Lung microvascular endothelial cell (primary cell): Measurements from ENCODE around the gene MAPK8. TPM values are rescaled to one million over a fixed set of nuclear protein-coding genes. Genes with fewer than 3 reads are reported as not detected.
"Not testable (repeated sequence)": the region's sequence is repeated elsewhere in the genome, so short reads cannot be mapped to it uniquely, and the experiment has no call there.

ENCODE experiments used
- DNase-seq, 2 donors: peaks; one replicate each; pipeline versions ENCODE4 v3.0.0 to v3.0.0-alpha.2; 2010; ENCODE audit warnings: low read depth in 2 of 2
- total RNA-seq: library from RNA; depleted of rRNA; stranded (reverse); fragments of >200 nt; gene quantifications from 2 replicates; pipeline ENCODE4 v1.2.1, GENCODE V29; 2014

Gene MAPK8
- total RNA-seq, 1 donor from 2014 or later, result 37.3 TPM

DNA sequence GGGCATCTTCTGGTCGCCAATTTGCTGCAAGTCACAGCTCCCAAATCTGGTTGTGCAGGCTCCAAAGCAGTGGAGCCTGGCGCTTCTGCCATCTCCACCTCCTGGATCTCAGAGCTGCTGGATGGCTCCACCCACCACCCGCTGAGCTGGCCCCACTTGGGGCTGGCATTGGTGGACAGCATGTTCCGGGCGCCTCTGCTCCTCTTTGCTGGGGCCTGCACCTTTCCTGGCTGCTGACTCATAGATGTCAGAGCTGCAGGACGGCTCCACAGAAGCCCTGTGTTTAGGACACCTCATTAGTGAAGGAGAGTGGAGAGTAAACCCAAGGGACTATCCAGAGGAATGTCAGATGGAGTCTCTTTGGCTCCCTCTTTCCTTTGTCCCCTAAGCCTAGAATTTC is 27.4 kb downstream of the MAPK8 start:
- peak in 1 of 2 donors; percentile 30 for DNase-seq

DNA sequence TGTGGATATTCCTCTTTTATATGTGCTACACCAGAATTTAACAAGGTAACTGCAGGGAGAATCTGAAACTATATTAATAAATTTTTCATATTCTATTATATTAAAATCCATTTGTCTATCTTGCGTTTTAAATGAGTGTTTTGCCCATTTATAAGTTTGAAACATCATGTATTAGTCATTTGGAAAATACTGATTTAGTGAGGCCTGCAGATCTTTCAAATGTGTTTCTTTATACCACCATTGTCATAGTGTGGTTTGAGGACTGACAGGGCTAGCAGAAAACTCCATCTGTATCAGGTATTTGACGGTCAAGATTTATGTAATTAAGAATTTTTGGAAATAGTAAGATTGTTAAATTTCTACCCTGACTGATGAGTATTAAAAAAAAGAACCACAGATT is 29.3 kb downstream of the MAPK8 start:
- no peak for DNase-seq

DNA sequence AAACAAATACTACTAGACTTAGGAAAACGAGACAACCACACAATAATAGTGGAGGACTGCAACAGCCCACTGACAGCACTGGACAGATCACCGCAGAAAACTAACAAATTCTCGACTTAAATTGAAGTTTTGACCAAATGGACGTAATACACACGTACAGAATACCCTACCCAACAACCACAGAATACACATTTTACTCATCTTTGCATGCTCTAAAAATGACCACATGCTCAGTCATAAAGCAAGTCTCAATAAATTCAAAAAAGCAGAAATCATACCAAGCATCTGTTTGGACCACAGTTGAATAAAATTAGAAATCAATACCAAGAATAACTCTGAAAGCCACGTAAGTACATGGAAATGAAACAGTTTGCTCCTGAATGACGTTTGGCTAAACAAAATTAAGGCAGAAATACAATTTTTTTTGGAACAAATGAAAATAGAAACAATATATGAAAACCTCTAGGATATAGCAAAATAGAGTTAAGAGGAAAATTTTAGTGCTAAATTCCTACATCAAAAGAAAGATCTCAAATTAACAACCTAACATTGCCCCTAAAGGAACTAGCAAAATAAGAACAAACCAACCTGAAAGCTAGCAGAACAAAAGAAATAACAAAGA is 30.6 kb downstream of the MAPK8 start:
- no peak for DNase-seq

DNA sequence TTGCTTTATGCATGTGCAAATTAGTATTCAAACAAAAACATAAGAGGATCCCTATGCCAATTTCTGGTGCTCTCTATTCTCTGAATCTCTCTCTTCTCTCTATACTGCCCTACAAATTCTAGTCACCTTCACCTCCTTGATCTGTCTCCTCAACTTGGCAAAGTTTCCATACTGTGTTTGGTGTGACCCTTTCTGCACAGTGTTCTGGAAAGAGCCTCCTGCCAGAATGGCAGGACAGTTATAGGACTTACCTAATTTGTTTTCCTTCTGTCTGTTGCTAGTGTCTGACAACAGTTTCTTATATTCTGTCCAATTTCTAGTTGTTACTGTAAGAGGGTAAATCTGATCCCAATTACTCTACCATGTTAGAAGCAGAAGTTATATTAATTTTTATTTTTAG is 34.3 kb downstream of the MAPK8 start:
- no peak for DNase-seq

DNA sequence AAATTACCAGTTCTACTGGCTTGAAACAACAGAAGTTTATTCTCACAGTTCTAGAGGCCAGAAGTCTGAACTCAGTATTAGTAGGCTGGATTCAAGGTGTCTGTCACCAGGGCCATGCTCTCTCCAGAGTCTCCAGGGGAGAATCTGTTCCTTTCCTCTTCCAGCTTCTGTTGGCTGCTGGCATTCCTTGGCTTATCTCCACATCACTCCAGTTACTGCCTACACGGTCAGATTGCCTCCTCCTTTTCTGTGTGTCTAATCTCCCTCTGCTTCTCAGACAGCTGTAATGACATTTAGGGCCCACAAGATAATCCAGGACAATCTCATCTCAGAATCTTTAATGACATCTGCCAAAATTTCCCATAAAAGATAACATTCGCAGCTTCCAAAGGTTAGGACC is 36.6 kb downstream of the MAPK8 start:
- DNase-seq, result no peak

DNA sequence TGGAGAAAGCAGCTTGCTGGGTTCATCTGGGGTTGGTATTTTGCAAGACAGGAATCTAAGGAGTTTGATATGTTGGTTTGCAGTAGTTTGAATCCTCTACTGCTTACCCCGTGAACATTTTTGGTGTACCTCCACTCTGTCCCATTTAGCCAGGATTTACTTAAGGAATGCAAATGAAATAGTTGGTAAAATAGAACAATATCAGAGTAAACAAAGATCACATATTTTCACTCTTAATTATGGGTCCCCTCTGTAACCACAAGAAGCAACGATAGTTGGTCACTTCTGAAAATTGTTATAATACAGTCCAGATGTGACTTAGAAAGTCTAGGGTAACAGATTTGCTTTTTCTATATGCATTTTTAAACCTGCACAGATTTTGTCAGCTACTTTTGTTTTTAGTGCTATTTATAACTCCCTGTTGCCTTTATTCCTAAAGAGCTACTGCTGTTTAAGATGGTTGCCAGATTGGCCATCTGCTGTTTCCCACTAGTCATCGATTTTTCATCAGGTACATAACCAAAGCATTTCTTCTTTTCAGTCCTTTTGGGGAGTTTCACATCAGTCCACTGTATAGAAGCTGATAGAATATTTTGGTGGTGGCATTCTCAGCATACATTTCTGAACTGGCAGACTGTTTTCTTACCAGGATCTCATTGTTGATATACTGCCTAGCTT is 37.6 kb downstream of the MAPK8 start:
- DNase-seq, result no peak

DNA sequence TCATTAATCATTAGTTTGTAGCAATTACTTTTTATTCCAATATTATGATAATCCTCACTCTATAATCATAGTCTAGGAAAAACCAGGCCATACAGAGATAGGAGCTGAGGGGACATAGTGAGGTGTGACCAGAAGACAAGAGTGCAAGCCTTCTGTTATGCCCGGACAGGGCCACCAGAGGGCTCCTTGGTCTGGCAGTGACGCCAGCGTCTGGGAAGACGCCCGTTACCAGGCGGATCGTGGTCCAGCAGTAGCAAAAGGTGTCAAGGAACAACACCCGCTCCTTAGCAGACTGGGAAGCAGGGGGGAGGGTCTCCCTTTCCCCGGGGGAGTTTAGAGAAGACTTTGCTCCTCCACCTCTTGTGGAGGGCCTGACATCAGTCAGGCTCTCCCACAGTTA is 39.8 kb downstream of the MAPK8 start:
- not testable (repeated sequence) for DNase-seq

DNA sequence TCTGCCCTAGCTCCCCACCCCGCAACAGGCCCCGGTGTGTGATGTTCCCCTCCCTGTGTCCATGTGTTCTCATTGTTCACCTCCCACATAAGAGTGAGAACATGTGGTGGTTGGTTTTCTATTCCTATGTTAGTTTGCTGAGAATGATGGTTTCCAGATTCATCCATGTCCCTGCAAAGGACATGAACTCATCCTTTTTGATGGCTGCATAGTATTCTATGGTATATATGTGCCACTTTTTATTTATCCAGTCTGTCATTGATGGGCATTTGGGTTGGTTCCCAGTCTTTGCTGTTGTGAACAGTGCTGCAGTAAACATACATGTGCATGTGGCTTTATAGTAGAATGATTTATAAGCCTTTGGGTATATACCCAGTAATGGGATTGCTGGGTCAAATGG is 41.1 kb downstream of the MAPK8 start:
- not testable (repeated sequence) for DNase-seq

DNA sequence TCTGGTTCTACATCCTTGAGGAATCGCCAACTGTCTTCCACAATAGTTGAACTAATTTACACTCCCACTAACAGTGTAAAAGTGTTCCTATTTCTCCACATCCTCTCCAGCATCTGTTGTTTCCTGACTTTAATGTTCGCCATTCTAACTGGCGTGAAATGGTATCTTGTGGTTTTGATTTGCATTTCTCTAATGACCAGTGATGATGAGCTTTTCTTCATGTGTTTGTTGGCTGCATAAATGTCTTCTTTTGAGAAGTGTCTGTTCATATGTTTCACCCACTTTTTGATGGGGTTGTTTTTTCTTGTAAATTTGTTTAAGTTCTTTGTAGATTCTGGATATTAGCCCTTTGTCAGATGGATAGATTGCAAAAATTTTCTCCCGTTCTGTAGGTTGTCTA is 41.5 kb downstream of the MAPK8 start:
- DNase-seq, result not testable (repeated sequence)

DNA sequence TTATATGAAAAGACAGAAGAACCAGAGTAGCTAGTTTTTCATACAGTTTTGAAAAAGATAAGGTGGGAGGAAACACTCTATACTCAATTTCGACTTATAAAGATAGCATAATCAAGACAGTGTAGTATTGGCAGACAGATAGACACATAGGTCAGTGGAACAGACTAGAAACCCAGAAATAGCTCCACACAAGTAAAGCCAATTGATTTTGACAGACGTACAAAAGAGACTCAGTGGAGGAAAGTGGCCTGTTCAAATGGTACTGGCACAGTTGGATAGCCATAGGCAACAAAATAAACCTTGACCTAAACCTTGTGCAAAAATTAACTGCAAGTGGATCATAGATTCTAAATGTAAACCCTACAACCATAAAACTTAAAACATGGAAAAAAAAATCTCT is 46.8 kb downstream of the MAPK8 start:
- DNase-seq, result no peak

DNA sequence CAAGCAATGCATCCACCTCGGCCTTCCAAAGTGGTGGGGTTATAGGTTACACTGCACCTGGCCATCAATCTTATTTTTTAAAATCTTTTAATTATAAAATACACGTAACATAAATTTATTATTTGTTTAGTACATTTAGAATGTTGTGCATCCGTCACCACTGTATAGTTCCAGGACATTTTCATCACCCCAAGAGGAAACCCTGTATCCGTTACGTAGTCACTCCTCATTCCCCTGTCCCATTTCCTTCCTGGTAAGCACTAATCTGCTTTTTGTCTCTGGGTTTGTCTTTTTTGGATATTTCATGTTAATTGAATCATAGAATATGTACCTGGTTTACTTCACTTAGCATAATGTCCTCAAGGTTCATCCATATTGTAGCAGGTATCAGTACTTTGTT is 51.2 kb downstream of the MAPK8 start:
- DNase-seq, result peak; percentile 10 to 54

DNA sequence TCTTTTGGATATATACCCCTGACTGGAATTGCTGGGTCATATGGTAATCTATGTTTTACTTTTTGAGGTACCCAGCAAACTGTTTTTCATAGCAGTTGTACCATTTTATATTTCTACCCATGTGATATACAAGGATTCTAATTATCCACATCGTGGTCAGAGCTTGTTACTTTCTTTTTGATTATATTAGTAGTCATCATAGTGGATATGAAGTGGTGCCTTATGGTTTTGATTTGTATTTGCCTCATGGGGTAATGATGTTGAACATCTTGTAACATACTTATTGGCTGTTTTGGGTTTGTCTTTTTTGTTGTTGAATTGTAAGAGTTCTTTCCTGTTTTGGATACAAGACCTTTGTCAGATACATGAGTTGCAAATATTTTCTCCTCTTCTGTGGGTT is 51.7 kb downstream of the MAPK8 start:
- no peak for DNase-seq

DNA sequence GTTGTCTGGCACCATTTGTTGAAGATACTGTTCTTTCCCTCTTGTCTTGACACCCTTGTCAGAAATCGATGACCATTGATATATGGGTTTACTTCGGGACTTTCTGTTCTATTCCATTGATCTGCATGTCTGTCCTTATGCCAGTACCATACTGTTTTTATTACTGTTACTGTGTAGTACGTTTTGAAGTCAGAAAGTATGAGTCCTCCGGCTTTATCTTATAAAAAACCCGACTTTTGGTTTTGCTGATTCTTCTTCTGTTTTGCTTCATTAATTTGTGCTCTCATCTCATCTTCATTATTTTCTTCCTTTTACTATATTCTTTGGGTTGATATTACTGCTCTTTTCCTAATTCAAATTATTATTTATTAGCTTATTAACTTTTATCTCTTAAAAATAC is 52.4 kb downstream of the MAPK8 start:
- DNase-seq, result no peak

DNA sequence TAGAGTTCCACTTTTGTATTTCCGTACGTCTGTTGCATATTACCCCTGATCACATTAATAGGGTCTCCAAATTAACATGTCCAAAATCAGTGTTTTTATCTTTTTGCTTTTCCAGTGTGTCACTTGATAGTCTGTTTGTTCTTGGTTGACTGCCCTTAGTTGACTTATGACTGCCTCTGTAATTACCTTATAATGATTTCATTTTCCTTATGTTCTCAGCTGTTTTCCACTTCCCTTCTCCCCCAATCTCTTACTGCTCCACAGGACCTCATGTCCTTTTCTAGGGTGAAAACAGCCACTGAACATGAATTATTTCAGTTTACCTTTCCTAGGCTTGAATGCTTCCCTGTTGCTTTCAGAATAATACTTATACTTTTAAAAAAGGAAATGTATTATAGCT is 54.7 kb downstream of the MAPK8 start:
- DNase-seq, result no peak

DNA sequence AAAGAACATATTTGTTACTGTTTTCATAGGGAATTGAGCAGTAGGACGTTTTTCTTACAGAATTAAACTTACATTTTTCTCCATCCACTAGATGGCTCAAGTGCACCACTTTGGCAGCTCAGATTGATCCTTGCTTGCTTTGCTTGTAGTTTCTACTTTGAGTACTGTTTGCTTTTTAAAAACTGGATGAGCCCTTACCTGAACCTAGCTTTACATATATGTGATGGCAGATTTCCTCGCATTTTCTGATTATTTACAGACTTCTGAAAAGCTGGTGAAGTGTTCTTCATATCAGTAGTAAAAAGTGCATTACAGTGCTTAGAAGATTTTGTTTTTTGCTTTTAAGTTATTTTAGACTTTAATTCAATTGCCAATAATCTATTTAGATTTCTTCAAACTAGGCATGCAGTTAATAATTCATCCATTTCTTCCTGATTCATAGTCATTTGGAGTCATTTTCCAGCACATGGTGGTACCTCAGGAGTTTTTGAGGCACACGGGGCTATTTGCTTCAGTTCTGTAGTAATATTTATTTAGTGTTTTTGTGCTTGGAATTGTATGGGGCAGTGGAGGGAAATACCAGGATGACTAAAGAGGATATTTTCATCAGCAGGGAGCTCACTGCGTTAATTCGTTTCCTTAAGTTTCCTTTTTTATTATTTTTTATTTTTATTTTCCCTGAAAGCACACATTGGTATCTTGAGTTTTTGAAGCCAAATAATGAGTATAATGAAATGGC is 57.3 kb downstream of the MAPK8 start:
- DNase-seq, result peak; percentile 86 to 87

DNA sequence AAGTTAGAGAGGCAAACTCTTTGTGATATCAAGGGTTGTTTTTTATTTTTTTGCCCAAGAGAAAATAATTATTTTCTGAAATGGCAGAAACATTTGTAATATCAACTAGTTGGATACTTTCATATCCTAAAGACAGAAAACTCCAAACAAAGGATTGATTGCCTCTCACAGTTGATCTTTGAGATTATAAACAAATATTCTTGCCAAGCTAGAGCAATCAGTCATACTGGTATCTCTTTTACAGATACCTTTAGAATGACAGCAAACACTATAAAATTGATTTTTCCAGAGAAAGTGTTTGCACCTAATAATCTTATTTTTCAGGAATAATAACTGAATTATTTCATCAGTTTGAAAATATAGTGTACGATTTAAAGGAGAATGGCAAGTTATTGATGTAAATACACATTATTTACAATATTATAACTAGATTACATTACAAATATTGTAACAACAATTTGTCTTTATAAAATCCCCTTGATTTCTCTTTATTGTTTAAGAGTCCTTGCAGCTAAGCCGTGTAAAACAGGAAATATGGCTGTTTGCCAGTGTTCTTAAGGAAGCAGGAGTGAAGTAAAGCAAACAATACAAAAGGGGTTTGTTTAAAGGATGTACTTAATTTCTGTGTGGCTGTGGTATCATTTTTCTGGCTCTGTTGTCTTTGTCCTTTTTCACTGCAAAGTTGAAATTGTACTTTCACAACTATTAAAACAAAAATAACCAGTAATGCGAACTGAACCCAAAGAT is 58.4 kb downstream of the MAPK8 start:
- peak; percentile 39 to 95 for DNase-seq

DNA sequence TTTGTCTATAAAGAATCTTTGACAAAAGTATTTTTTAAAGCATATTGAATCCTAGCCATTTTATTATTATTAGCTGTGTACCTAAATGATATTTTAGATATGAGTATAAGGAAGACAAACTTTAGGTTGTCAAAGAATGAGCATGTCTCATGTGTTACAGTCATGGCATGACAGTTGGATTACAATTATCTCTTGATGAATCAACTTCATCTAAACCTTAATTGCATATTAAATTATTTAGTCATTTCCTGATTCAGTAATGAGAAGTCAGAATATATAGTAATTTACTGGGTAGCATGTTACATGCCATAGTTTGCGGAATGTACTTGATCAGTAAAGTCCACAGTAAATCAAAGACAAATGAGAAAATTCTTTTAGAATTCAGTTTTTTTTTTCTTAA is 59.2 kb downstream of the MAPK8 start:
- DNase-seq, result no peak

DNA sequence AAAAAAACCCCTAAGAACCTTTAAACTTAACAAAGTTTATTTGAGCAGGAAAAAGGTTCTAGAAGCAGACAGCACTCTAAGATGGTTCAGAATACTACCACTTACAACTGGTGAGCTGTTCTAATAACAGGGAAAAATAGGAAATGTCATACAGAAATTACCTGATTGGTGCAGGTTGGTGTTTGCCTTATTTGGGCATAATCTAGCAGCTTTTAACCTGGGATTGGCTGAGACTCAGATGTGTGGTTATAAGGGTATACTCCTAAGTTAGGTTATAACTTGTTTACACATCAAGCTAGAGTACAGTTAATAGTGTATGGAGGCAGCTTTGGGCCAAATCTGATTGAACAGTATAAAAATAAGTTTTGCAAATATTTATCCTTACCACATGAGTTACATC is 59.8 kb downstream of the MAPK8 start:
- DNase-seq, result peak; percentile 25 to 32

DNA sequence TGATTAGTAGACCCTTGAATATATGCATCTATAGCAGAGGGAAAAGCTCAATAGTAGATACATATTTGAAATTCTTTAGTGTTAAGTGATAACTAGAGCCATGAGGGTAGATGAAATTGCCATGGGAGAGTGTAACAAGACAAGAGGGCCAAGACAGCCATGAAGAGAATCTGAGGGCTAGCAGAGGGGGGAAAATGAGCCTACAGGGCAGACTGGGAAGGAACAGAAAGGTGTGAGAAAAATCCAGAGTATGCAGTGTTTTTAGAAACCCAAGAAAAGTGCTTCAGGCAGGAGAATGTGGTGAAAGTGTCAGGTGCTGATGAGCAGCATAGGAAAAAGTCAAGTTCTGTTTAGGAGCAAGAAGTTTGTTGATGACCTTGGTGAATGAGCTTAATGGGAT is 63.0 kb downstream of the MAPK8 start:
- no peak for DNase-seq

DNA sequence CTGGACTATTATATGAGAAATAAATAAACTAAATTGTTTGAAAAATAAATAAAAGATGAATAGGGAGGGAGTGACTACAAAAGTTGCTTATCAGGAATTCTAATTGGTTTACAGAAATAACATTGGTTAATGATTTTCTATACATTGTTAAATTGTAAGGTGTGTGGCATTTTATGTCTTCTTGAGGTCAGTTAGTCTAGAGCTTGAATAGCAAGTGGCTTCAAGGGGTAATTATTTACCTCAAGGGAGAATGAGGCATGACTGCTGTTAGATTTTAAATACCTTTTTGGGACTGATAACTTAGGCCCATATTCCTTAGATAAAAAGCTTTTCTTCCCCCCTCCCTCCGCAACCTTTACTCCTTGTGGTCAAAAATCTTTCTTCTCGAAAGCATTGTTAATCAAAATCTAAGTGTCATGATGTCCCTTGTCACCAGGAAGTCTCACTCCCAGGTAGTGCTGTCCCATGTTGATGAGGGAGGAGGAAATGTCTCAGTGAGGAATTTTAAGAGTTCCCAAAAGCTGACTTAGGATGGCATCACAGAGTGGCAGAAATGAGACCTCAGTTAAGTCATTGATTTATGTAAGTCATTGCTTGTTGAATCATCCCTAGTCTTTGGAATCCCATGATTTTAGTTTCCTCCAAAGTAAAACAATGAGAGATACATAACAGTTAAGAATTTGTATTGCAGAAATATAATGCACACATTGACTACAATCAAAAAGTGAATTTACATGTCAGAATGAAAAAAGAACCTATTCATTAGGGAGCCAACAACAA is 71.5 kb downstream of the MAPK8 start:
- DNase-seq, result peak in 1 of 2 donors; percentile 20

DNA sequence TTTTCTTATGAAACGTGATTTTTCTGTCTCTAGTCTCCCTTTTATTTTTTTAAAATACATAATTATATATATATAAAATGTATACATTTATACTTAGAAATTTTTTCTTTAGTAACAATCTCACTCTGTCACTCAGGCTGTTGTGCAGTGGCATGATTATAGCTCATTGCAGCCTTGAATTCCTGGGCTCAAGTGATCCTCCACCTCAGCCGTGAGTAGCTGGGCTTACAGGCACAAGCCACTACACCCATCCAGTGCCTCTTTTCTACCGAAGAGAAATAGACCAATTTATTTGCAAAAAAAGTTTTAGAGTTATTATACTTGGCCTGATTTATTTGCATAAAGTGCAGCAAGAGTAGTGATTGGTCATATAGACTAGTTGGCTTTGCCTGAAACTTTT is 72.2 kb downstream of the MAPK8 start:
- no peak for DNase-seq
